ENCODE measurements around the gene AKAP13. TPM values are rescaled to one million over a fixed set of nuclear protein-coding genes. Genes with fewer than 3 reads are reported as not detected.

Gene AKAP13
- total RNA-seq, 2 donors from 2014 or later, result 228 to 273 TPM

GRCh38 chr15:85504749-85505676 is 124.6 kb downstream of the AKAP13 start:
- Histone ChIP-seq H3K36me3 (no peaks in the 10 kb centered on the region), H3K4me1 (ENCODE audit: control insufficient read depth in 1 of 2, low read depth in 2 of 2) (peaks cover 0 to 10% of the 10 kb centered on the region in 2 donors), H3K9me3 (no peaks in the 10 kb centered on the region), H3K27ac (no peak overlapping the region), H3K4me3 (no peak overlapping the region), H3K27me3 (replicated peaks; ENCODE audit: insufficient read depth) (no peaks in the 10 kb centered on the region)
- no peak for DNase-seq (ENCODE audit: low spot score)
- no peak for ATAC-seq (ENCODE audit: insufficient number of reproducible peaks, low FRiP score, low read depth)
- peak; percentile 50 for TF ChIP-seq CTCF (IDR thresholded peaks at IDR 0.05)

GRCh38 chr15:85507114-85507513 is 126.7 kb downstream of the AKAP13 start:
- no peak overlapping the region for H3K27ac ChIP-seq
- H3K4me1 ChIP-seq (ENCODE audit: control insufficient read depth in 1 of 2, low read depth in 2 of 2), result peaks cover 0 to 16% of the 10 kb centered on the region in 2 donors
- no peak for ATAC-seq (ENCODE audit: insufficient number of reproducible peaks, low FRiP score, low read depth)
- TF ChIP-seq CTCF (IDR thresholded peaks at IDR 0.05), result no peak
- no peak overlapping the region for H3K4me3 ChIP-seq
- no peak for DNase-seq (ENCODE audit: low spot score)
- H3K27me3 ChIP-seq (replicated peaks; ENCODE audit: insufficient read depth), result no peaks in the 10 kb centered on the region
- H3K36me3 ChIP-seq, result no peaks in the 10 kb centered on the region
- H3K9me3 ChIP-seq, result no peaks in the 10 kb centered on the region

GRCh38 chr15:85509973-85510372 is 129.6 kb downstream of the AKAP13 start:
- Histone ChIP-seq H3K36me3 (no peaks in the 10 kb centered on the region), H3K4me3 (no peak overlapping the region), H3K9me3 (no peaks in the 10 kb centered on the region), H3K27me3 (replicated peaks; ENCODE audit: insufficient read depth) (no peaks in the 10 kb centered on the region), H3K4me1 (ENCODE audit: control insufficient read depth in 1 of 2, low read depth in 2 of 2) (peaks cover 0 to 10% of the 10 kb centered on the region in 2 donors), H3K27ac (no peak overlapping the region)
- ATAC-seq (ENCODE audit: insufficient number of reproducible peaks, low FRiP score, low read depth) (no peak), DNase-seq (ENCODE audit: low spot score) (no peak)
- TF ChIP-seq CTCF (IDR thresholded peaks at IDR 0.05), result no peak

- DNase-seq (ENCODE audit: low spot score) (no peak), ATAC-seq (ENCODE audit: insufficient number of reproducible peaks, low FRiP score, low read depth) (no peak)
- H3K27ac ChIP-seq, result no peak overlapping the region
- TF ChIP-seq CTCF (IDR thresholded peaks at IDR 0.05), result no peak
- no peak overlapping the region for H3K4me3 ChIP-seq
- no peaks in the 10 kb centered on the region for H3K36me3 ChIP-seq
- no peaks in the 10 kb centered on the region for H3K9me3 ChIP-seq
- H3K27me3 ChIP-seq (replicated peaks; ENCODE audit: insufficient read depth), result no peaks in the 10 kb centered on the region
- peaks cover 0 to 6% of the 10 kb centered on the region in 2 donors for H3K4me1 ChIP-seq (ENCODE audit: control insufficient read depth in 1 of 2, low read depth in 2 of 2)
Observed at GRCh38 chr15:85514413-85514812, 134.0 kb downstream of the AKAP13 start.

GRCh38 chr15:85515212-85515611 is 134.8 kb downstream of the AKAP13 start:
- Histone ChIP-seq H3K4me3 (no peak overlapping the region), H3K36me3 (no peaks in the 10 kb centered on the region), H3K9me3 (no peaks in the 10 kb centered on the region), H3K27ac (no peak overlapping the region), H3K4me1 (ENCODE audit: control insufficient read depth in 1 of 2, low read depth in 2 of 2) (peaks cover 0 to 6% of the 10 kb centered on the region in 2 donors), H3K27me3 (replicated peaks; ENCODE audit: insufficient read depth) (no peaks in the 10 kb centered on the region)
- no peak for TF ChIP-seq CTCF (IDR thresholded peaks at IDR 0.05)
- ATAC-seq (ENCODE audit: insufficient number of reproducible peaks, low FRiP score, low read depth), result no peak
- no peak for DNase-seq (ENCODE audit: low spot score)

Data from thoracic aorta (tissue), 2 donors.